ENCODE measurements around the gene DVL1.

Gene DVL1

DNA sequence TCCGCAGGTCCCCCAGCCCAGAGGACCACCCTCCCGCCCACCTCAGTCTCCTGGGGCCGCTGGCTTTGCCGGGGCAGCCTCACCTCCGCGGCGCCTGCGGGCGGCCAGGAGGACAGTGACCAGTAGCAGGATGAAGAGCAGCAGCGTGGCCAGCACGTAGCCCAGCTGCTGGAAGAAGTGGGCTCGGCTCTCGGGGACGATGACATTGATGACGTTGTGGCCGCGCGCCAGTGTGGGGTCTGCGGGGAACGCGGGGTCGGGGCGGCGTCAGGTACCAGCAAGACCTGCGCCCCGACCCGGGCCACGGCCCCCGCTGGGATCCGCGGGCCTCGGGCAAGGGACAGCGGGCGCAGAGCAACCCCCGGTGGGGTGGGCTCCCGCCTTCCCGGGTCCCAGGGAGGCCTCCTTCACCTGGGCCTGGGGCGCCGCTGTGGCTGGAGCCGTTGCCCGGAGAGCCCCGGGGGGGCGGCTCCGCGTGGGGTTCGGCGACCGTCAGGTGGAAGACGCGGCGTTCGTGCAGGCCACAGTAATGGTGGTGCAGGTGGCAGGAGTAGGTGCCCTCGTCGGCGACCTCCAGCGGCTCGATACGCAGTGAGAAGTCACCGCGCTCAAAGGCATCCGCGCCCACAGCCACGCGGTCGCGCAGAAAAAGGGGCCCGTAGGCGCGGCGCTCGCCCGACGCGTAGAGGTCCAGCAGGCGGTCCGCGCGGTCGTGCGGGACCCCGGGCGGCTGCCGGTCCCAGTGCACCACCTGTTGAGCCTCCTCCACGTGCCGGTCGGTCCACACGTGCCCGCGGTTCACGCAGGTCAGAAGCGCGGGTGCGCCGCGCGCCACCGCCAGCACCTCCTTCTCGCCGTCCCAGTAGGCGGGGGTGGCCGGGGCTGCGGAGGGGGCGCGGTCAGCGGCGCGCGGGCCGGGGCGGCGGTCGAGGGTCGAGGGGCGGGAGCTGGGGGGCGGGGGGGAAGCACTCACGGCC is 5.3 kb upstream of the DVL1 start:
- DNase-seq: no peak

DNA sequence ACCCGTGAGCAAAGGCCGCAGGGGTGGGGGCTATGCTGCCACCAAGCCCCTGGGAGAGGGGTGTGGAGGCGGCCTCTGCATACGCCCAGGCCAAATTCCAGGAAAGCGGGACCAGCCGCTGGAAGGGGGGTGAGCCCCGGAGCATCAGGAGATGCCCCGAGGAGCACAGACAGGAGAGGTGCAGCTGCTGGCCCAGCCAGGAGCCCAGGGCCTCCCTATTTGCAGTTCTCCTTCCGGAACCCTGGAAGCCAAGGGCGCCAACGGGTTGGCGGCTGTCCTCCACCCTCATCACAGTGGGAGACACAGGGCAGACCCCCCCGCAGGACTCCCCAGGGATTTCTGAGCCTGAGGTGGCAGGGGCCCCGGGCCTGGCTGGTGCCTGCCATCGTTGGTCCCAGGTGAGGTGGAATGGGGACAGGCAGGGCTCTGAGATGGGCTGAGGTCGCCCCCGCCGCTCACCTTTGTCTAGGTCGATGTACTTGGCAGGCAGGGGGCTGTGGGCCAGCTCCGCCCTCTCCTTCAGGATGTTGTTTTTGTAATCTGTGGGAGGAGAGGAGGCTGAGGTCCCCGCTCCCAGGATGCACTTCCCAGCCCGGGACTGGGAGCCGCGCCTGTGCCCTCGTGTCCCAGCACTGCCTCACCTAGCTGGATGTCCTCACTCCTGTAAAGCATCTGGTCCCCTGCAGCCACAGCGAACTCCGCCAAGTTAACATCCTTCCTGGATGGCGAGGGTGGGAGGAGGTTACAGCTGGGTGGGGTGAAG is 4.4 kb upstream of the DVL1 start:
- no peak for DNase-seq

DNA sequence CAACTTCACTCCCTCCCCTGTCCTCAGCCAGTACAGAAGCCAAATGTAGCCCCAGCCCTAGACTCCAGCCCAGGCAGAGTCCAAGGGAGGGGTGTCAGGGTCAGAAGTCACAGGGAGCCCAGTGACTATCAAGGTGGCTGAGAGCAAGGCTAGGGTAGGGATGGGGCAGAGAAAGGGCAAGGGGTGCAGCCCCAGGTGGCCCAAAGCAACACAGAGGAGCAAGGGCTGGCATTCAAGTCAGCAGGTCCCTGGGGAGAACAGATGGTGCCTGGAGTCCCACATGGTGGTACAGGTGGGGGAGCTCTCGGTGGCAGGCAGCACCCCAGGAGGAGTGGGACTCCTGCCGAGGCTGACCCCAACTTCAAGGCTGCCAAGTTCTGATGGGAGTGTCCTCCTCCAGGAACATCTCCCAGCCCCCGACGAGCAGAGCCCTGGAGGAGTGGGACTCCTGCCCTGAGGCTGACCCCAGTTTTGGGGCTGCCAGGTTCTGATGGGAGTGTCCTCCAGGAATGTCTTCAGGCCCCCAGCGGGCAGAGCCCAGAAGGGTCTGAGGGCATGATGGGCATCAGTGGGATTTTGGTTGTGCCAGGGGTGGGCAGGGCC is 3.7 kb upstream of the DVL1 start:
- DNase-seq: no peak

DNA sequence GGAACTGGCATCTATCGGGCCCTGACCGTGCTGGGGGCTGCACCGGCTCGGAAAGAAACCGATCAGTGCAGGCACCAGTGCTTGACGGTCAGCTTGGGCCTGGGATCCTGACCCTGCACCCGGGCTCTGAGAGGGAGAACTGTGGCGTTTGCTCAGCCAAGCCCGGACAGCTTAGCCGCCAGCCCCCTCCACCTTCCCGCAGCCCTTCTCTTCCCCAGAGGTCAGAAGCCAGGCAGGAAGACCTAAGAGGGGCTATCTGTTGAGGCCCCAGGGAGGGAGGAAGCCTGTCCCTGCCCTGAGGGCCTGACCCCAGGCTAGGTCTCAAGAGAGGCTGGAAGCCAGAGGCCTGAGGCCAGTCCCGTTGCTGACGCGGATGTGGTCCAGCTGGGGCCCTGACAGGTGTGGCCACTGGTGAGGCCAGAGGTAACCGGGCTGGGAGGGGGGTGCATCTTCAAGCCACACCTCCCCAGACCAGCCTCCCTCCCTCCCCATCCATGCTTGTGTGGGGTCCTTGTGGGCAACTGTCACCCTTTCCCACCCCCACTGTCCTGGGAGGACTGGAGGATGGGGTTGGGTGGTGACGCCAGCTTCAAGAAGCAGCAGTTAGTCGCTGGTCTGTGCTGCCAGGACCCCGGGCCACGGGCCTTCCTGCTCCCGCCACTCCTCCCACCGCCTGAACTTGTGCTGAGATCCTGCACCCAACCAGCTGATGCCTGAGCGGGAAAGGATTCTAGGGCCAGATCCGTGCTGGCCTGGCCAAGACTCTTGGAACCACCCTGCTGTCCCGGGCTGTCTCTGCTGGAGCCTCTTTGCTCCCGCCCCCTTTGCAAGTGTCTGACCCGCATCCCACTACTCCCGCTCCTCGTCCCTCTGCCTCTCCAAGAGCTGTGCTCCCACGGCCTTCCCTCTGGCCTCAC is 2.6 kb upstream of the DVL1 start:
- DNase-seq: no peak

DNA sequence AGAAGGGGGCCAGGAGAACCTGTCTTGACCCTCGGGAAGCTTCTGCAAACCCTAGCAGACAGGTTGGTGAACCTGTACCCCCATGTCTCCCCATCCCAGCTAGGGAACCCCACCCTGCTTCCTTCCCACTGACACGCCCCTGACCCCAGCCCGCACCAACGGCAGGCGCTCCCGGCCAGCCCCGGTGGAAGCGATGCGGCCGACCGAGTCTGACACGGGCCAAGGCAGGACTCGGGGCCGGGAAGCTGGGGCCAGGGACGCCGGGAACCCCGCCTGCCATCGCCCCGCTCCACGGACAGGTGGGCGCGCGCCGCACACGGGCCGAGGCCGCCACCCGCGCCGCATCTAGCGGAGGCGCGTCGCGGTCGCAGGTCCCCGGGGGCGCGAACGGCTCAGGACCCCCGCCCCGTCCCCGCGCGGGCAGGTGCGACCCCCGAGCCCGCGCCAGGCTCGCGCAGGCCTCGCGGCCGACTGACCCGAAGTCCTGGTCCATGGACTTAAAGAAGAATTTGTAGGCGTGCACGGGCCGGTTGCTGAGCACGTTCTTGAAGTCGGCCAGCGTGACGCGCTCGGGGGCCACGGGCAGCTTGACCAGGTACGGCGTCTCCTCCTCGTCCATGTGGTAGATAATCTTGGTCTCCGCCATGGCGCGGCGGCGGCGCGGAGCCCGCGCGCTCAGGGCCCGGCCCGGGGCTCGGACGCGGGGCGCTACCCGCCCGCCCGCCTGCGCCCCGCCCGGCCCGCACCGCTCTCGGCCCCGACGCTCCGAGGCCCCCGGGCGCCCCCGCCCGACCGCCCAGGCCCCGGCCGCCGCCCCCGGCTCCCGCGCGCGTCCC is 580 bp downstream of the DVL1 start:
- DNase-seq: no peak

DNA sequence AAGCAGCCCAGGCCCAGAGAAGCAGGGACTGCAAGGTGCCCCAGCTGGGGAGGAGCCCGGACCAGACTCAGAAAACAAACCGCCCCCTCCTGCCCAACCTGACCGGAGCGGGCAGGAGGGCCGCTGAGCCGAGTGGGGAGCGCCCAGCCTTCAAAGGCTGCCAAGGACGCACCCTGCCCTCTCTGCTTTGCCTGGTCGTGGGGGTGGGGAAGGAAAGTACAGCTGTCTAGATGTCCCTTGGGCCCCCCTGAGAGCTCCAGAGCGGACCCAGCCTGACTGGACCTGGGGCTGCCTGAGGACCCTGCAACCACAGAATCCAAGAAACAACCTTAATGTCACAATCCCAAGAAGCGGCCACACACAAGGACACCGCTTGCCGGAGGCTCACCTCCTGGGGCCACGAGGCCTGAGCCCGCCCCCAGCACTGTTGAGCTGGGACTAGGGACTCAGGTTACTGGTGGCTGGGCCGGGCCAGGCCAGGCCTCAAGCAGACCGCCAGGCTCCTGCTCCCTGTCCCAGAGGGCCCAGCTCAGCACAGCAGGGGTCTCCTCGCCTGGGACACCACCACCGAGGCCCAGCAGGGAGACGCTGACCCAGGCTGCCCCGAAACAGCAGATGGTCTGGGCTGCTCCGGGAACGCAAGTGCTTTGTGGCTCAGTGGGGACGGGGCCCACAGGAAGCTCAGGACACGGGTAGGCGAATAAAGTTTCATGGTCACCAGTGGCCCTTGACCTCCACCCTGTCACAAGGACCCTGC is 1.4 kb downstream of the DVL1 start:
- DNase-seq: no peak

DNA sequence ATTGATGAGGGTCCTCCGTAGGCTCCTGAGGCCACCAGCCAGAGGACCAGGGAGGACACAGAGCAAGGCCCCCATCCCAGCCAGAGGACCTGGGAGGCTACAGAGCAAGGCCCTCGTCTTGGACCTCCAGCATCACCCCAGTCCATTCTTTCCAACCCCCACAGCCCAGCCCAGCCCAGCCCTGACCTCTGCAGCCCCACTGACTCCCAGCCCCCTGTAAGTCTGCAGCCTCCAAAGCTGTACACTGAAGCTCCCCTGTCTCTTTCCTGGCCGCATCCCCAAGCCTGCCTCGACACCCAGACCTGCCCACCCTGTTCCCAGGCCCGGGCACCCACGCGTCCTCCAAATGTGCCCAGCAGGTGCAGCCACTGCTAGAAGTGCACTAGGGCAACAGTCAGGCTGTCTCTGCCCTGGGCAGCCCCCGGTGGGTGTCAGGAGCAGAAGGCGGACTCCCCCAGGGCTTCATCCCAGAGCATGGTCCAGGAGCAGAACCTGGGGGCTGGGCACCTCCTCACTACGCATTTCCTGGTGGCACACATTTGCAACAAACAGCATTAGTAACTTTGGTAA is 2.1 kb downstream of the DVL1 start:
- DNase-seq: no peak

DNA sequence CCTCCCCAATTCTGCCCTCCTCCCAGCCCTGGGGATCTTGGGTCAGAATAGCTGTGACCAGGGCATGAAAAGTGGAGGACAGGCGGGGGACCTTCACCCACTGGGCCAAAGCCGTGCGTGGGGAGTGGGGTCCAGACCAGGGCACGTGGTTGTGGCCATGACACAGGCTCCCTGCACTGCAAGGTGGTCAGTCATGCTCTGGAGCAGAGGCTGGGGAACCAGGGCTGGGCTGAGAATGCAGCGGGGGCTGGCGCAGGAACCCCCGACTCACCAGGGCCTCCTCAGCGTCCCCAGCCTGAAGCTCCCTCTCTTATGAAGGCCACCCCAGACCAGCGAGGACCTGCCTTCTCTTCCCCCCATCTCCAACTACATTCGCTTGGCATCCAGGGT is 2.7 kb downstream of the DVL1 start:
- no peak for DNase-seq

DNA sequence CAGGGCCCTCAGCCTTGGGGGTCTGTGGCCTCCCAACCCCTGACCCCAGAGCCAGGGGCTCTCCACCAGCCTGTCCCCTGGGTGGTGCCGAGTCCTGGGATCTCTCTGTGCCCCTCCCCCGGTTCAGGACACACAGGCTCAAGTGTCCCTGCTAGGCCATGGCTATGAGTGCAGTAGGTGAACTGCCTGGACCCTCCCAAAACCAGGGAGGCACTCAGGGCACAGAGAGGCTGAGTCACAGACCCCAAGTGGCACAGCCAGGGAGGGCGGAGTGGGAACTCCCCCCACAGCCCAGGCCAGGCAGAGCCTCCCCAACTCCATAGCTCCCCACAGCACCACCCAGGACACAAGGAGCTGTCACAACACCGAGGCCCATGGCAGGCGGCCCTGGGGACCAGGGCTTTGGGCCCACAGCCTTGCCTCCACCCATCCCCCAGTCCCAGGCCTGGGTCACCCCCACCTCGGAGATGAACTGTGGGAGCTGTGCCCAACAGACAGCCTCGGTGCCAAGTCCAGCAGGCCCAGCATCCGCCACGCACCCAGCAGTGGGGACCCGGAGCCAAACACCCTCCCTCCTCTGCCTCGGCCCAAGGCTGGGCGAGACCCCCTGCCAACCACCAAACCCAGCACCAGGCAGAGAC is 3.2 kb downstream of the DVL1 start:
- no peak for DNase-seq

DNA sequence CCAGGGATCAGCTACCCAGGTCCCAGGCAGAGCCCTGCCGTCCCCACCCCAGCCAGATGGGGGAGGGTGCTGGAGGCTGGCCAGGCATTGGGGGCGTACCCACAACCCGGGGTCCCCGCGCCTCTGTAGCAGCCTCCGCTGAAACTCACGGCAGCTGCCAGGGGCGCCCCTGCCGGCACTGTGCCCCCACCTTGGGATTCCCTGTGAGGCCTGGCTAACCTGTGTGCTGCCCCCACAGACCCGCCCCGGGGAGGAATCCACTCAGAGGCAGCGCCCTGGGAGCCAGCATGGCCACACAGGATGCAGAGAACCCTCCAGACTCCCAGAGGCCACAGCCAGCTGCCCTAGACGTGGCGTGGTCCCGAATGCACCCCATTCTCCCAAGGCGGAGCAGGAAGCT is 3.8 kb downstream of the DVL1 start:
- no peak for DNase-seq

DNA sequence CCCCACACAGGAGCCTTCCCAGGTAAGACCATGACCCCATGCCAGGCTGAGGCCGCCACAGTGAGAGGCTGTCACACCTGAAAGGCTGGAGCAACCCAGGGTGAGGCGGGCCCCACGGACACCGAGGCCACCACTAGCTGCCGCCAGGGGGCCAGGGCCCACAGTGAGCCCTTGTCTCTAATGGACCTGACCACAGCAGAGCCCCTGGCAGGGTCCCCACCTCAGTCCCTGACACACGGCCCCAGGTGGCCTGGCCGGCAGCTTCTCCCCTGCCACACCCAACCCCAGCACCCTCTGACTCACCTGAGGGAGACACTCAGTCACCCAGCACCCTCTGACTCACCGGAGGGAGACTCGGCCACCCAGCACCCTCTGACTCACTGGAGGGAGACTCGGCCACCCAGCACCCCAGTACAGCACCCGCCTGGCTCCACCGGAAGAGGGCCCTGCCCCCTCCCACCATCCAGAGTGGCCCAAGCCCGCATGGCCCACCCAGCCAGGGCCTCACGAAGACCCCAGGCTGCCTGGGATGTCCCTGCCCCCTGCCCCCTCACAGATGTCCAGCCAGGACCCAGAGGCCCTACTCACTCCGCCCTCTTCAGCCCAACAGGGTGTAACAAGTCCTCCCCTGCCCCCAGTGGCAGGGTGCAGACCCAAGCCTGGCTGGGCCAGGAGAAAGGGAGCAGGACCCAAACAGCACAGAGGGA is 4.4 kb downstream of the DVL1 start:
- no peak for DNase-seq

DNA sequence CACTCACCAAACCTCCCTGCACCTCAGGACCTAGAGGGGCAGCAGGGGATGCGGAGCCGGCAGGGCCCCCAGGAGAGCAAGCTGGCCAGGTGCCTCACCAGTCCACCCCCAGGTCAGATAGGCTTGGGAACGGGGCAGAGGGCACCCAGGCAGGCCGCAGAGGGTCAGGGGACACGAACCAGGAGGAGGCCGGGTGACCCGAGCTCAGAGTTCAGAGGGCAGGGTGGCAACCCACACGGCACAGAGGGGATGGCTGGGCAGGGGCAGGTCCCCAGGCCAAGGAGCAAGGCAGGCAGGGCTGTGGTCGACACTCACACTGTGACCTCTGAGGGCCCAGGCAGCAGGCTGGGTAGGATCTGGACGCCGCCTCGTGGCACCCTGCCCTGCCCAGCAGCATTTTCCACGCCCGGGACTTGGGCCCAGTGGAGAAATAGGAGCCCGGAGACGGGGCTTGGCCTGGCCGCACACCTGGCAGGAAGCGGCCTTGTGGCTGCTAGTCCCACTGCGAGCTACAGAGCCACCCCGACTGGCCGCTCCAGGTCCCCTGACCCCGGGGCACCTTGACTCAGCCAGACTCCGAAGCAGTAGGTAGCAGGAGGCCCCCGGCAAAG is 5.3 kb downstream of the DVL1 start:
- DNase-seq: no peak

DNA sequence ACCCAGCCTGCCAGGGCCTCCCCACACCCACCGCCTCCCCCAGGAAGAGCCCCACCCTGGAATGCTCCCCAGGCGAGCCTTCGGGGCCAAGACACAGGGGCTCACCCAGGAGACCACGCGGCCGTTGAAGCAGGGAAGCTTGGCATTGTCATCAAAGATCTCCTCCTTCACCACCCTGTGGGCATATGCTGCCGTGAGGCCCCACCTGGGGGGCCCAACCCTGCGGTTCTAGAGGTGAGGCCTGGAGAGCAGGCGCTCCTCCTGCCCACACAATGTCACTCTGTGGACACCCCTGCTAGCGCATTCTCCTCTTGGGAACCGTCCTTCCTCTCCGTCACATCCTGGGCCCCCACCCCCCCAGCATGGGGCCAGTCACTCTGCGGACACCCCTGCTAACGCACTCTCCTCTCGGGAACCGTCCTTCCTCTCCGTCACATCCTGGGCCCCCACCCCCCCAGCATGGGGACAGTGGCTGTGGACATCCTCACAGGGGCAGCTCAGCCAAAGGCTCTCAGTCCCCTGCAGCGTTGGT is 6.6 kb downstream of the DVL1 start:
- no peak for DNase-seq

DNA sequence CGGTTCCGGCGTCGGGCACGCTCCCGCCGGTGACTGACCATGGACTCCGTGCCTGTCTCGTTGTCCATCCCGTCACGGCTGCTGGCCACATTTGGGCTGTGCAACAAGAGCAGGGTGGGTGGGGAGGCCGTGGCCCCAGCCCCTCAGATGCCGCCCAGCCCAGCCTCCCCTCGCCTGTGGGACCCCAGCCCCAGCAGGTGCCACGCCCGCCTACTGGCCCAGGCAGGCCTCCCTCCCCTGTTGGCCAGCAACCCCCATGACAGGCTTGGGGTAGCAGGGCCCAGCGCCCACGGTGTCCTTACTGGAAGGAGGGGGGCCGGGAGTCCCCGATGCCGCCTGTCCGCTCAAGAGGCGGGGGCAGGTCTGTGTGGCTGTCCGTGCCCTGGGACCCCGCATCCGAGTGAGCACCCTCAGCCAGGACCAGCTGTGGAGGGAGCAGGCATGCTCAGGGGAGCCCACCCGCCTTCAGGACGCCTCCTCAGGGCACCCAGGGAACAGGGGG is 7.1 kb downstream of the DVL1 start:
- no peak for DNase-seq

DNA sequence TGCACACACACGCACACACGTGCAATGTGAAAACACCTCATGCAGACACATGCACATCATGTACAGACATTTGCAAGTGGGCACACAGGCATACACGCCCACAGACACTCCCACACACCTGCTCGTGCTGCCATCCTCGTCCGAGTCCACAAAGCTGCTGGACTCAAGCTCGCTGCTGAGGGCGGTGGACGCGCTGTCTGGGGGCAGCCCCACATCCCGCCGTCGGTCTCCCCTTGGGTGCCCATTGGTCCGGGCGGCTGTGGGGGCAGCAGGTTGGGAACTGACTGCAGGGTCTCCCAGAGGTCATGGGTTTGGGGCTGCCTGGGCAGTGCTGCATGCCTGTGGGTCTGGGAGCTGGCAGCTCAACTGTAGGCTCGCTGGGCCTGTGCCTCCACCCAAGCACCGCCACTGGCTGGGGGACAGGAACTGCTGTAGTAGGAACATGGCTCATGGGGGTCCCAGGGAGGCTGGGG is 7.6 kb downstream of the DVL1 start:
- DNase-seq: no peak

DNA sequence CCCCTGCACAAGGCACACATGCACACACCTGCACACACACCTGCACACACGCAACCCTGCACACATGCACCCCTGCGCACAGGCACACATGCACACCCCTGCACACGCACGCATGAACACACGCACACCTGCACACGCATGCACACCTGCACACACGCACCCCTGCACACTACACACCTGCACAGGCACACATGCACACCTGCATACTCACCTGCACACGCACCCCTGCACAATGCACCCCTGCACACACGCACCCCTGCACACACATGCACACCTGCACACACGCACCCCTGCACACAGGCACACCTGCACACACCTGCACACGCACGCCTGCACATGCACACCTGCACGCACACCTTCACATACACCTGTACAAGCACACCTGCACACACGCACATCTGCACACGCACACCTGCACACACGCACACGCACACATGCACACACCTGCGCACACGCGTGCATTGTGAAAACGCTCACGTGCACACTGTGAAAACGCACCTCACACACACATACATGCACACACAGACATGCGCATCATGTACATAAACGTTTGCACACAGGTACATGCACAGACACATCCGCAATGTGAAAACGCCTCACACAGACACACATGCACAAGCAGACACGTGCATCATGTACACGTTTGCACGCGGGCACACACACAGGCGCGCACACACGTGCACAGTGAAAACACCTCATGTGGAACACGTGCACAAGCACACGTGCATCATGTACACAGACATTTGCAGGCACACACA is 8.2 kb downstream of the DVL1 start:
- no peak for DNase-seq

DNA sequence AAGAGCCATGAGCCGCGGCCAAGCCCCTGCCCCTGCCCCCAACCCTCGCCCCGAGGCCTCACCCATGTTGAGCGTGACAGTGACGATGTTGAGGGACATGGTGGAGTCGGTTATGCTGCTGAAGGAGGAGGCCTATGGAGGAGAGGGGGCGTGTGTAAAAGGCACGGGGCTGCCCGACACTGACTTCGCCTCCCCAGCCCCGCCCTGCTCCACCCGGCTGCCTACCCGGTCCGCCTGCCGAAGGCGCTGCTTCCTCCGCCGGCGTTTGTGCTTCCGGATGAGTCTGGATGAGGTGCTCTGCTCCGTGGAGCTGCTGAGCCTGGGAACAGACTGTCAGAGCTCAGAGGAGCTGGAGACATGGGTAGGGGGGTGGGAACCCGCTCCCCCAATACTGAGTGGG is 9.0 kb downstream of the DVL1 start:
- DNase-seq: no peak

DNA sequence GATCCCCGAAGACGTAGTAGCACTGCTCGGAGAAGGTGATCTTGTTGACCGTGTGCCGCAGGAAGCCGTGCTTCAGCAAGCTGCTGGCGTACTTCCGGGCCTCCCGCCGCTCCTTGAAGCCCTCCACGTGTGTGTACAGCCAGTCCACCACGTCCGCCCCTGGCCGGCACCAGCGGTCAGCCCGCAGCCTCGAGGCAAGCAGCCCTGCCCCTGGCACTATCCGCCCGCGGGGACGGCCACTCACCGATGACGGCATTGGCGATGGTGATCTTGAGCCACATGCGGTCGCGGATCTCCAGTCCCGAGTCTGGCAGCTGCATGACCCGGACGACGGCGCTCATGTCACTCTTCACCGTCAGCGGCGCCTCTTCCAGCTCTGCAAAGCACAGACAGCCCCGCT is 10.9 kb downstream of the DVL1 start:
- no peak for DNase-seq

All from NCI-H2029 treated with DMSO at 0.1 percent for 48 hours (cell line).